Mucosa of gallbladder (tissue), 1 donor: ENCODE results near the gene COL13A1. TPM values are rescaled to one million over a fixed set of nuclear protein-coding genes. Genes with fewer than 3 reads are reported as not detected.

Experiments
- DNase-seq: peaks from one replicate; pipeline ENCODE4 v3.0.0-alpha.2; 2020; ENCODE audit warnings: low spot score
- total RNA-seq: library from RNA; stranded (reverse); gene quantifications from one replicate; pipeline ENCODE4 v1.2.1, GENCODE V29; 2021
- donor health status: DM: no; HTN: no; CAD: no.

The COL13A1 gene
- total RNA-seq, 1 donor from 2014 or later, result 2.5 TPM

DNA sequence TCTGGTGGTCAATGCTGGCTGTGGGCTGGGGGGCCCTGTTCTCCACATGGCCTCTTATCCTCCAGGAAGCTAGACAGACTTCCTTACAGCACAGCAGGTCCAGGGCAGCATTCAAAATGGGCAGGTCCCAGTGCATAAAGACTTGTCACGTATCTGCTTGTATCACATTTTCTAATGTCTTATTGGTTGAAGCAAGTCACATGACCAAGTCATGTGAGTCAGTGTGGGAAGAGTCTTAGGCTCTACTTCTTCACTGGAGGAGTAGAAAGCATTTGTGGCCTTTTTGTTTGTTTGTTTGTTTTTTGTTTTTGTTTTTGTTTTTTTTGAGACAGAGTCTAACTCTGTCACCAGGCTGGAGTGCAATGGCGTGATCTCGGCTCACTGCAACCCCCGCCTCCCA is 104.7 kb downstream of the COL13A1 start:
- no peak for DNase-seq

DNA sequence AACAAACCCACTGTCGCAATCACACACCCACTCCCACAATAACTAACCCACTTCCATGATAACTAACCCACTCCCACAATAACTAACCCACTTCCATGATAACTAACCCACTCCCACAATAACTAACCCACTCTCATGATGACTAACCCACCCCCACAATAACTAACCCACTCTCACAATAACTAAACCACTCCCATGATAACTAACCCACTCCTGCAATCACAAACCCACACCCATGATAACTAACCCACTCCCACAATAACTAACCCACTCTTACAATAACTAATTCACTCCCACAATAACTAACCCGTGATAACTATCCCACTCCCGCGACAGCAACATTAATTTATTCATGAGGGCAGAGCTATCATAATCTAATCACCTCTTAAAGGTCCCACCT is 105.8 kb downstream of the COL13A1 start:
- no peak for DNase-seq

DNA sequence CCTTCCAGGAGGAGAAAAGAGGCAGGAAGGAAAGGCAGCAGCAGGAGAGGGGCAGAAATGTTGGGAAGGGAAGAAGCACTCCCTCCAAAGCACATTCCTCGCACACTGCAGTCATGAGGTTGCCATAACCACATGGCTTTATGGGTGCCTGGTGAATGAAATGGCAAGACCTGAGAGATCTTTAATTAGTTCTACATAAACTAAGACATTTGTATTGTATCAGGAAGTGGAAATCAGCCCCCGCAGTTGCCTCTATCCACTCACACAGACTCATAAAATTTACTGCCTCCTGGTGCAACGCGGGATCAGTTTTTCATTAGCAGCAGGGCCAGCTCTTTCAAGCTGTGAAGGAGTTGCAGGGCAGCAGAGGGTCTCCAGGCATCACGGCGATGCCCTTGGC is 106.4 kb downstream of the COL13A1 start:
- DNase-seq, result no peak

DNA sequence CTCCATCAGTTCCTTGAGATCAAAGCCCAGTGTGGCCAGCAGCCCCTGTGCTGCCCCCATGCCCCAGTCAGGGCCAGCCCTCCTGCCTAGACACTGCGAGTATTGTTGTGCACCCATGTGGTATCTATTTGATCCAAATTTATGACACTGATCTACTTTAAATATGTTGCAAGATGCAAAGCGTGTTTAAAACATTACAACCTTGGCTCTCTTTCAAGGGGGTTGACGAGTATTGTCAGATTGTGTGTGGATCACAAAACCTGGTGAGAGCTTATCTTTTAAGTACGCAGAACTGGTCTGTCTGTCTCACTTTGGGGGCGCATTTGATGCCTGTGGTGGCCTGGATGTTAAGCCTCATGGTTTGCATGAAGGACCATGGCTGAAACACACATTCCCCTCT is 108.9 kb downstream of the COL13A1 start:
- no peak for DNase-seq

DNA sequence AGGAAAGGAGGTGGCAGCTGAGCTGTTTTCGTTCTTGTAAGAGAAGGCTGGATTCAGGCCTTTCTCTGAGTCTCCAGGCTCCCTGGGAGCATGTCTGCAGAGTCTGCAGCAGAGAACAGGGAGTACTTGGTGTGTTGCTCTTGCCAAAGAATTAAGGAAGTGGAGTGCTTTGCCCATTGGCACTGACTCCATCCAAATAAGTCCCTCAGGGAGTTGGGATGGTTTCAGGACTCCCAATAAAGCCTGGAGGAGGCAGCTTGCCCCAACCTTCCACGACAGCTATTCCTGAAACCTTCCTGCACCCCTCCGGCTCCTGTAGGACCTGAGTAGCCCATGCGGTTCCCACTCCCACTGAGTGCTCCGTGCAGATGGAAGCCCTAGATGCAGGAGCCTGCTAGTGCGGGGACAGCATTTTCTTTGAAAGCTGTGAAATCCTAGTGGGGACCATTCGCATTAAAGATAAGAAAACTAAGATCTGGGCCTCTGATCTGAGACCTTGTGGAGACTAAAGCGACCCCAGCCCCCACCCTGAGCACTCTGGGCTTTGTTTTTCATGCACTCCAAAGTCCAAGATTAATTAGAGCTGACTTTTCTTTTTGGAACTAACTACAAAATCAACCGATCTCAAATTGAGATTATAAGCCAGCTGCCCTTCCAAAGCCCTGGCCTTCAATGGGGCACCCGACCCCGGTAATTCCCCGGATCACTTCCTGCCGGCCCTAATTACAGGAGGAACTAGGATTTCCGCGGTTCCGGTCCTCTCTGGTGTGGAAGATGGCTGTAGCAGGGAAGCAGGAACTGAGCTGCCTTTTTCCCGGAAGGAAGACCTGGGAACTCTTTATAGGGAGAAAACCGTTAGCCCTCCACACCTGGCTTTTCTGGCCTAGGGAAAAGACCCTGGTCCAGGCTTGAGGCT is 110.2 kb downstream of the COL13A1 start:
- DNase-seq, result peak; percentile 31

DNA sequence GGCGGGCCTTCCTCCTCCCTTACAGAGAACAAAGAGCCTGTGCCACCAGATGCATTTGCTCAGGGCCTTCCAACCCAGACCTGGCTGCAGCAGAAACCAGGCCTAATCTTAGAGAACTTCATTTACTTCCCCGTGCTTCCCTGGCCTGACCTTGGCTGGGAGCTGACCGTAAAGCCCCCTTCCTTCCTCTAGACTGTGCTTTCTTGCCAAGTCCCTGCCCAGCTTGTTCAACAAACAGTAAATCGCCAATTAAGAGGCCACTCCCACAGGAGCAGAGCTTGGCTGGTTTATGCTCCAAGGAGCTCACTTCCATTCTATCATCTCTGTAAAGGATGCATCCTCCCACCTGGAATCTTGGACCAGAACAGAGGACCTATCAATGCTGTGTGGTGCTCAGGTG is 110.9 kb downstream of the COL13A1 start:
- no peak for DNase-seq

DNA sequence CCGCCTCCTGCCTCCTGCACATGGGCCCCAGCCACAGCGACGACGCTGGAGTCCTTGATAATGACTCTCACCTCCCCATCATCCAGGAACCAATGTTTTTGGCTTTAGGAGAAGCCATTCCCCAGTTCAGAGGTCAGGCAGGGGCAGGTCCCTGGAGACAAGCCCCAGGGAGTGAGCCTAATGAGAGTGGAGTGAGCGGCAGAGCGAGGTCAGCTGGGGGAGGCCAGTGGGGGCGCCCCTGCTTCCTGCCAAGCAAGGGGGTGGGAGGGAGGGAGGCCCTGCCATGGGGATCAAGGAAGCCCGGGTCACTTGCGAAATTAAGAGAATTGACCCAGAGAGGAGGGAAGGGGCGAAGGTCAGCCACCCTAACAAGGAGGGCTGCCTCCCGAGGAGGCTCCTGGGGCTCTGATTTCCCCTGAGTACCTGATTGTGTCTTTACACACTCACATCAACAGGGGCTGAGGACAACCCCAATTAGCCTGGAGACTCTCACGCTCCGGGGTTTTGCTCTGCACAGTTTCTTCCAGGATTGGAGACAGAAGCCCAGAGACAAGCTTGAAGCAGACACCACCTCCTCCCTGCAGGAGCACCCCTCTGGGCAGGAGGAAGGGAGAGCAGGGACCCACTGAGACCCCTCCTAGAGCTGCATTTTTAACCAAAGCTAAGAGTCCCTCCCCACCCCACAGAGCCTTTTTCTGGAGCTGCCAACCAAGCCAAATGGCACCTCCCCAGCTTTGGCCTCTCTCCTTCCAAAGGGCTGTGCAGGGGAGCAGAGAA is 112.1 kb downstream of the COL13A1 start:
- no peak for DNase-seq

DNA sequence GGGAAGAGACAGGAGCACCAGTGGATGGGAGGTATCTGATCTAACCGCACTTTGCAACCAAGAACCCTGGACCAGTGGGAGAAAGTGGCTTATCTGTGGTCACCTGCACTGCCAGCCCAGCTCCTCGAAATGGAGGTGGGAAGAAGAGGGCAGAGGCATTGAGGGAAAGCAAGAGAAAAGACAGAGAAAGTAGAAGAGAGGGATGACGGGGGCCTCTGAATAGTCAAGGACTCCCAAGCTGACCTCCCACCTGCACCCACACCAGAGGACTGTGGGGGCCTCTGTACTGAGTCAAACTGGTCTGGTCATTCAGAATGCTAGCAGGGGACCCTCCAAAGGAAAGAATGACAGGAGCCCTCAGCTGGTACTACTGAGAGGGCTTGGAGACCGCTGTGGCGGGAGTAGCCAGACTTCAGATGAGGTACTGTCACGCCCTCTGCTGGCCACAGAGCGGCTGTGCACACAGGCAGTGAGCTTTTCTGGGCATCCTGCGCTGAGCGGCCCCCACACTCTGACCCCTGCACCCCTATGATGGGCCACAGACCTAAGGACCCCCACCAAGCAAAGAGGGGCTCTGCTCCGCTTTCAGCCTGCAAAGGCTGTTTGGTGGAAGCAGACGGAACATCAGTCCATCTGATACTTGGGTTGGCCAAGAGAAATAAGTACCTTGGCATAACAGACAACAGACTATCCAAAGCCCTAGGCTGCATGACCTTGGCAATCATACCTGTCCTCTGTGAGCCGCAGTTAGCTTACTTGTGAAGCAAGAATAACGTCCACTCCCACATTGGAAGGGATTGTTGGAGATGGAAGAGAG is 112.9 kb downstream of the COL13A1 start:
- DNase-seq, result peak; percentile 61

DNA sequence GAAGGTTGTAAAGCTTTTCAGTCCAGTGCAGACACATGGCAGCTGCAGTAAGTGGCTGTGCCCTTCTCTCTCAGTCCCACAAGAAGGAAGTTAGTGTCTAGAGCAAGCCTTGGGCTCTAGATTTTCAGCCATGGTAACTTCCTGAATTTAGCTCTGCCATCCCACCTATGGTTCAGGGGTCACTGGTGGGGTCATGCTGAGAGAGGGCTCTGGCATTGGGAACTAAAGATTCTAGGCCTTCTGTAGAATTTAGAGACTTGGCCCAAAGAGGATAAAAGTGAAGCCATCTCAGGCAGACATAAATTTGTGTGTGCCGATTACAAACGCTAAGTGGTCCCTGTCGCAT is 113.5 kb downstream of the COL13A1 start:
- no peak for DNase-seq

DNA sequence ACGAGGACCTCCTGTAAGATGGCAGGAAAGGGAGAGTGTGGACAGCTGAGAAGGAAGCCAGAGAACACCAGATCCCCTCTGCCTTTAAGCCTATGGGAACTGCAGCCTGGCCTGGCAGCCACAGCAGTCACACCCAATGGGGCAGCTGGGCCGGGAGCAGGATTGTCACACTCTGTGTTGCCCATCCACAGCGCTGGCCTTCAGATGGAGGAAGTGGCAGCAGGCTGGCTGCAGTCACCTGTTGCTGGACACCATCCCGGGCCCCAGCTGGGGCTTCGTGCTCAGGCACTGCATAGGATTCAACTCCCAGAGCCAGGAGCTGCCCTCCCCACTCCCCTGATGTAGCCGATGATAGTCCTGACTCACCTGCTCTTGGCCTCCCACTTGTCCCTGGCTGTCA is 114.4 kb downstream of the COL13A1 start:
- DNase-seq, result no peak

DNA sequence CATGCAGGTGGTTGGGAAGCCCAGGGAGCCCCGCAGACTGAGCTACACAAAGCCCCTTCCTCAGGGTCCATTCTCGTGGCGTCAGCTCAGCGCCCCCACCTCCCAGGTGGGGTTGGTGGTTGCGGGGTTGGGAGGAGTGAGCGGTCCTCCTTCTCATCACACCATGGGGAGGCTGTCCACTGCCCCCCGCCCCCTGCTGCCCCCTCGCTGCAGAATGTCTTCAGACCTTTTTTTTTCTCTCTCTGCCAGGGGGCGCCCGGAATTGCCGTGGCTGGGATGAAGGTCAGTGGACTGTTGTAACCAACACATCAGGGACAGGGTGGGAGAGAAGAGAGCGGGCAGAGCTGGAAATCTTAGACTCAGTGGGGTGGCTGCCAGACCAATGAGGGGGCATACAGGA is 116.3 kb downstream of the COL13A1 start:
- DNase-seq, result no peak

DNA sequence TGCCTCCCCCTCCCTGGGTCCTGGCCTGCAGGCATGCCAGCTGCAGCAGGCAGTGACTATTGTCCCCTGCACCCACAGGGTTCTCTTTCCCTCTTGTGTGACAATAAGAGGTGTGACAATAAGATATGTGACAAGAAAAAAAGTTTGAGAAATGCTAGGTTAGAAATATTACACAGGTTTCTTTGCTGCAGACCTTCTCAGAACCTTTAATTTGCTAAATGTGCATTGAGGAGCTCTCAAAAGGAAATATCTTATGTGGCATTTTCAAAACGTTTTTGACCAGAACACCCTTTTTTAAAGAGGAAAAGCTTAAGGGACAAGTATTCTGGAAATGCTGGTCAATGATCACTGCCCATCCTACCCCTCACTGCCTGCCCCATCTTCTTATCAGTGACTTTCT is 117.5 kb downstream of the COL13A1 start:
- DNase-seq, result no peak

DNA sequence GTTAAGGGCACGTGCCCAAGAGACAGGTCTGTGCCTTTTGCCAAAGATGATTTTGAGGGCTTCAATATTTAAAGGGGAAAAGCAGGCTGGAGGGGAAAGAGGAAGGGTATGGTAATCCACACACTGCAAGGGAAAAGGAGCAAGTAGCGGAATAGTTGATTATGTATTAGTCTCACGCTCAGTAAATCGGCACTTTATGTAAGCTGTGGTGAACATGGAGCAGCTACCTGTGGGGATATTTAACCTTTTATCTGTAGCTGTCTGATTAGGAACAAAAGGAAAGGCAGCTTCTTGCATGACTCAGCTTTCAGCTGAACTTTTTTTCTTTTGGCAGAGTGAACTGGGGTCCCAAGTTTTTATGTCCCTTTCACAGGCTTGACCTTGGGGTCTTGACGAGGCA is 123.4 kb downstream of the COL13A1 start:
- DNase-seq, result no peak

DNA sequence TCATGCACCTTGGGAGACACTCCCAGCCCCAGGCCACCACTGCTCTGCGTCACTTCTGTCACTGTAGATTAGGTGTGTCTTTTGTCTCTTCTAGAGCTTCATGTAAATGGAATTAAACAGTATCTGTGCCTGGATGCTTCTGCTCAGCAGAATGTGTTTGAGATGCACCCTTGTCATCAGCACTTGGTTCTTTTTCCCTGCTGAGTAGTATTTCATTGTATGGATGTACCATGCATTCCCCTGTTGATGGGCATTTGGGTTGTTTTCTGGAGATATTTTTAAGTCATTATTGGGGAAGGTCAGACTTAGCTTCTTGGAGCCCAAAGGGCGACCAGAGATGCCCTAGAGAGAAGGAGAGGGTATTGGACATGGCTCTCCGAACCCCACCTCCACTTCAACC is 126.6 kb downstream of the COL13A1 start:
- DNase-seq, result no peak

DNA sequence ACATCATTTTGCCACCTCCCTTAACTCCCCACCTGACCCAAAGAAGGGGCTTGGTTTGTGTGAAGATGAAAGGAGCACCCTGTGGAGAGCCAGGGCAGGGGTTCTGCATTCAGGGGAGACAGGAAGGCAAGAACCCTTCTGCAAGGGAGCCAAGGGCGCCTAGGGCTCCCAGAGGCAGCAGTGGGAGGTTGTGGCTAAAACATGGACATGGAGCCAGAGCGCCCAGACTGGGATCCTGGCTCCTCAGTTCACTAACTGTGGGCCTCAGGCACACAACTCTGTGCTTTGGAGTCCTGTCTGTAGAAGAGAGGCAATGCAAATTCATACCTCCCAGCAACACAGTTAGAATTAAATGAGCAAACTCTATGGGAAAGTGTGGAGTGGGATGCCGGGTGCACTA is 127.9 kb downstream of the COL13A1 start:
- no peak for DNase-seq

DNA sequence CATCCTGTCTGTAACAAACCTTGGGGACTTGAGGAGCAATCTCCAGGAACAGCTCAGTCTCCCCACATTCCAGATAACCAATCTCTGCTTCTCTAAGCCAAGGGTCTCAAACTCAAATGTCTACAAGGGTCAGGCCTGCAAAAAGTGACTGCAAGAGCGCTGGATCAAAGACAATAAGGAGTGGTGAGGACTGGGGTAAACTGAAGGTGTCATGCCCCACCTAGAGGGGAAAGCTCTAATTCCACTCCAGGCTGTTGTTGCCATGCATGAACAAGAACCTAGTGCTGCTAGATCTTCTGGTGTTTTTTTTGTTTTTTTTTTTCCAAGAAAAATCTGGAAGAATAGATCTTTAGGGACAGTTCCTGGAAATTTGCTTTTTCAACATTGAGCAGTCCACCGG is 133.1 kb downstream of the COL13A1 start:
- no peak for DNase-seq

DNA sequence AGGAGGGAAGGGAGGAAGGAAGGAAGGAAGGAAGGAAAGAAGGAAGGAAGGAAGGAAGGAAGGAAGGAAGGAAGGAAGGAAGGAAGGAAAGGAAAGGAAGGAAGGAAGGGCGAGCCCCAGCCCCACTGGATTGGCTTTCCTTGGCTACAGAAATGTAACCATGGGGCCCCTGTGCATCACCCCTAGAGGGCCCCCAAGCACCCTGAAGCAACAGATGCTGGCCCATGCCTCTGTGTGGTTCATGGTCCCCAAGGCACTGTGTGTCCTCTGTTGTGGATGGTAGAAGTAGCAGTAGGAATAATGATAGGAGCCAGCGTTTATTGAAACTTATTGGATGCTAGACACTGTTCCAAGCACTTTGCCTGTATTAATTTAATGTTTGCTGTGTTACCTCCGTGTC is 134.4 kb downstream of the COL13A1 start:
- DNase-seq, result no peak

DNA sequence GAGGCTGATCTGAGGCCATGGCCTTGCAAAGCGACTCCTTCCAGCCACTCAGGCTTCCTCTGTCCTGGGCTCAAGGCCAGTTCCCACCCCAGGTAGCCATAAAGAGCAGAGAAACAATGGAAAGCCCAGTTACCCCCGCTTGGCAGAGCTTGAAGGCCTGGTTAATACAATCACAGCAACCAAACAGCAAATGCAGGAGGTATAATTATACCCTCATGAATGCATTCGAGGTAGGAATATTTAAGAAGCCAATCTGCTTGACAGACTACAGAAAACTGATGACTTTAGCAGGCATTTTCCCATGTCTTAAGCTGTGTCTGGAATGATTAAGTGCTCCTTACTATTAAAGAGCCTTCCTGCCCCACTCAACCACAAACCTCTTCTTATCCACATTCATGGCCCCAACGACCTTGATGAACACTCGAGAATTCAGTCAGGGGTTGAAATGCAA is 136.9 kb downstream of the COL13A1 start:
- no peak for DNase-seq

DNA sequence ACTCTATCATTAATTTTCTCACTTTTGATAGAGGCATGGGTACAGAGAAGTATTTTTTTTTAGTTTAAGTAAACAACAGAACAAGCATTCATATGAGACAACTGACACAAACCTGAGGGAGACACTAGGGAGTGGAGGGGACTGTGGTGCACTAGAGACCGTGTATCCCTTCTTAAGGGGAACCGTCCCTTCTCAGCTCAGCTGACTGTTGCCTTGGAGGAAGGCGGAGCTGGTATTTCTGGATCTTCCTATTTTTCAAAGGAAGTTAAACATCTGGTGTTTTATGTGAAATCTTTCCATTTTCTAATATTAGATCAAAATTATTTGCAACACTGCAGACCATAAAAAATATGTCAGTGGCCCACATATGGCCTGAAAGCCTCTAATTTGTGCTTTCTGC is 137.4 kb downstream of the COL13A1 start:
- no peak for DNase-seq

DNA sequence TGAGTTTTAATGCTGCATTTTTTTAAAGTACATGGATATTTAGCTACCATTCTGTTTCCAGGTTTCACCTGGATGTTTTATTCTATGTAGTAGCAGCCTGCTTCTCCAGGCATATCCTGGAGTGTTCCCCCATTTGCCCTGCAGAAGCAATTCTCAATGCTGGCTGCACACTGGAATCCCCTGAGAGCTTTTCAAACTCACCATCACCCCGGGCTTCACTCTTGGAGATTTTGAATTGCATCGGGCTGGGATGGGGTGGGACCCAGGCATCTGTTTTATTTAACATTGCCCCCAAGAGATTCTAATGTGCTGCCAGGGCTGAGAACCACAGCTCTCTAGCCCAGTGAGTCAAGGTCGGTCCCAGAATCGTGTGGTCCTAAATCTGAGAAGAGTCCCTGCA is 137.8 kb downstream of the COL13A1 start:
- no peak for DNase-seq

DNA sequence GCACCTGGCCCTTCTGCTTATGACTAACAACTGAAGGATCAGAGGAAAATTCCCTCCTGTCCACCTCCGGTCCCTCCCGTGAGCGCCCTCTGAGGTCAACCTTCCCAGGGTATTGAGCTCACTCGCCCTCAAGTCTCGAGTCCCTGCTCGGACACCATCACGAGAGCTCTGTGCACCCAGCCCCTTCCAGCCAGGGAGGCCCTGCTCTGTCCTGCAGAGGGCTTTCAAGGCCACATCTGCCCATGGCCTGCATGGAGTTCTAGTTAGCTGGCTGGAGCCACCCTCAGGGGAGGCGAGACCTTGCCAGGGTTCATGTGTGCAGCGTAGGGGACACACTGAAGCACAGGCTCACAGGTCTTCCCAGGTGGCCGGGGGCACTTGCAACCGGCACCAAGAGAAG is 140.0 kb downstream of the COL13A1 start:
- DNase-seq, result no peak

DNA sequence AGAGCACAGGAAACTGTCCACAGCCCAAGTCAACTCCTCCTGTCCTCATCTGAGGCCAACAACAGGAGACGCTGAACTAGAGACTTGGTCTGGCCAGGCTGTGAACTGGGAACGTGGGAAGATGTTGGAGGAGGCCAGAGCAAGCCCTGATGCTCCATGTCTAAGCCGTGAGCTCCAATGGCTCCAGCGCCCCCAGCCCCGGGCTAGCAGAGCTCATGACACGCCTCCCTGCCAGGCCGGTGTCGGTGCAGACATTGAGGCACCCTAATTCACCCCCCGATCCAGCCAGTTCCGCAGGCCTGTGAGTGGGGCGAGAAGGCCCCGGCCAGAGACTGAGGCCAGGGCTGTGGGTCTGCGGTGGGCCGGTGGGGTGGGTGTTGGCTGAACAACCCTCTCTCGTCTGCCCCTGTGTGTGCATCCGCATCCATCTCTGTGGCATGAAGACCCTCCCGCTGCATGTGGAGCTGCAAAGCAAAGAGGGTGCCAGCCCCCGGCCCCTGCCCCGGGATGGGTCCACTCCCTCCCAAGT is 141.7 kb downstream of the COL13A1 start:
- no peak for DNase-seq
